CD4-positive, alpha-beta T cell (primary cell): ENCODE results near the gene CPN2. TPM values are rescaled to one million over a fixed set of nuclear protein-coding genes. Genes with fewer than 3 reads are reported as not detected.

Experiments
- ATAC-seq: fragments of 200-7000 bp; cut with Tn5 transposase; one replicate; pipeline ENCODE4 v1.10.0; 2022; ENCODE audit warnings: mild to moderate bottlenecking; ENCODE audit not compliant: poor library complexity
- CTCF ChIA-PET: fragments of 350-600 bp; sonication (Branson Sonifier 250); formaldehyde crosslinking; loops from one replicate; lab custom pipeline; 2021; ENCODE audit warnings: antibody characterized with exemption, inconsistent platforms; lab: Charles Lee
- POLR2A ChIA-PET: fragments of 350-600 bp; sonication (Branson Sonifier 250); formaldehyde crosslinking; loops from one replicate; lab custom pipeline; 2021; ENCODE audit warnings: antibody characterized with exemption, inconsistent platforms; lab: Charles Lee
- DNase-seq, 14 experiments: peaks; one replicate each; pipeline ENCODE4 v3.0.0-alpha.2; 2013 to 2020; ENCODE audit warnings: mixed read lengths in 2 of 14
- H3K27ac ChIP-seq, 2 donors: one replicate each; pipeline versions ENCODE4 v1.5.1 to v1.7.0; 2013; ENCODE audit warnings: low read length in 2 of 2, low read depth in 1 of 2, mild to moderate bottlenecking in 1 of 2
- H3K27me3 ChIP-seq, 2 experiments: 1 replicate in 1 of 2; 2 replicates in 1 of 2; pipeline versions ENCODE4 v1.6.1 to v1.7.0; 2013; ENCODE audit warnings: low read length in 2 of 2, control low read depth in 1 of 2, mild to moderate bottlenecking in 1 of 2, moderate library complexity in 1 of 2; ENCODE audit not compliant: insufficient read depth in 2 of 2, control insufficient read depth in 1 of 2
- H3K36me3 ChIP-seq: one replicate; pipeline ENCODE4 v1.6.1; 2013; ENCODE audit warnings: low read length, control low read depth; ENCODE audit not compliant: insufficient read depth
- H3K4me1 ChIP-seq: one replicate; pipeline ENCODE4 v1.6.1; 2013; ENCODE audit warnings: low read length, control low read depth; ENCODE audit not compliant: insufficient read depth
- H3K4me3 ChIP-seq: one replicate; pipeline ENCODE4 v1.5.1; 2013; ENCODE audit warnings: mild to moderate bottlenecking, low read length, moderate library complexity
- H3K9me3 ChIP-seq, 2 experiments: 1 replicate in 1 of 2; 2 replicates in 1 of 2; pipeline versions ENCODE4 v1.6.1 to v1.7.0; 2013; ENCODE audit warnings: low read length in 2 of 2, mild to moderate bottlenecking in 2 of 2, control low read depth in 1 of 2, moderate library complexity in 1 of 2; ENCODE audit not compliant: control insufficient read depth in 1 of 2, insufficient read depth in 1 of 2
- H3K27ac Mint-ChIP-seq: one replicate; pipeline ENCODE4 v1.8.0; 2020; ENCODE audit warnings: mixed read lengths
- H3K27me3 Mint-ChIP-seq: one replicate; pipeline ENCODE4 v1.8.0; 2021; ENCODE audit warnings: mixed read lengths
- H3K36me3 Mint-ChIP-seq: one replicate; pipeline ENCODE4 v1.8.0; 2021; ENCODE audit warnings: low read depth, mixed read lengths
- H3K4me1 Mint-ChIP-seq: one replicate; pipeline ENCODE4 v1.8.0; 2021; ENCODE audit warnings: low read depth, mixed read lengths
- H3K4me3 Mint-ChIP-seq: one replicate; pipeline ENCODE4 v1.8.0; 2020; ENCODE audit warnings: mild to moderate bottlenecking, mixed read lengths
- H3K9me3 Mint-ChIP-seq: one replicate; pipeline ENCODE4 v1.8.0; 2020; ENCODE audit warnings: mixed read lengths
- CTCF ChIP-seq: fragments of 200-600 bp; IDR thresholded peaks from one replicate; pipeline ENCODE4 v1.8.0; 2022; ENCODE audit warnings: antibody characterized with exemption, mild to moderate bottlenecking
- intact Hi-C, 2 experiments: fragments of 100-400 bp; cut with DNase I in 1 of 2; cut with micrococcal nuclease in 1 of 2; formaldehyde crosslinking; loops; one replicate each; pipeline versions ENCODE4 v1.15.1 to v1.9.0; 2023 to 2025; cut with DNase I, micrococcal nuclease
- total RNA-seq, 174 experiments: library from RNA in 2 of 174; stranded (reverse) in 2 of 174; gene quantifications; one replicate each; pipeline ENCODE4 v1.2.3 and lab custom pipeline; 2021 to 2026

The CPN2 gene
- total RNA-seq, 2 experiments from 2014 or later, result not detected

- ATAC-seq (no peak), DNase-seq (no peak)
- H3K27me3 Mint-ChIP-seq, result peaks cover 18% of the 10 kb centered on the region
- no peaks in the 10 kb centered on the region for H3K4me1 Mint-ChIP-seq
- no peak overlapping the region for H3K27ac Mint-ChIP-seq
- Histone ChIP-seq H3K27me3 (no peaks in the 10 kb centered on the region), H3K36me3 (no peaks in the 10 kb centered on the region), H3K4me3 (no peak overlapping the region), H3K27ac (no peak overlapping the region), H3K9me3 (no peaks in the 10 kb centered on the region), H3K4me1 (no peaks in the 10 kb centered on the region)
- no peak for TF ChIP-seq CTCF
- ChIA-PET CTCF (no interaction called here), POLR2A (no interaction called here)
- intact Hi-C loops, result loop anchor here in 1 of 2 experiments (10.0 kb wide), 1 partner anchor 1876 kb away; no protein-coding TSS in a partner anchor
- no peak overlapping the region for H3K4me3 Mint-ChIP-seq
- no peaks in the 10 kb centered on the region for H3K9me3 Mint-ChIP-seq
- H3K36me3 Mint-ChIP-seq, result no peaks in the 10 kb centered on the region
Observed at GRCh38 chr3:194340757-194341400, 10.2 kb downstream of the CPN2 start.

- POLR2A ChIA-PET, result no interaction called here
- Mint-ChIP-seq H3K9me3 (no peaks in the 10 kb centered on the region), H3K4me1 (no peaks in the 10 kb centered on the region), H3K4me3 (no peak overlapping the region), H3K36me3 (no peaks in the 10 kb centered on the region), H3K27ac (no peak overlapping the region), H3K27me3 (peaks cover 18% of the 10 kb centered on the region)
- DNase-seq, result no peak
- Histone ChIP-seq H3K27ac (no peak overlapping the region), H3K4me3 (no peak overlapping the region), H3K4me1 (no peaks in the 10 kb centered on the region), H3K27me3 (no peaks in the 10 kb centered on the region), H3K36me3 (no peaks in the 10 kb centered on the region), H3K9me3 (no peaks in the 10 kb centered on the region)
- CTCF ChIA-PET, result no interaction called here
- TF ChIP-seq CTCF, result no peak
- intact Hi-C loops, result loop anchor here in 1 of 2 experiments (10.0 kb wide), 1 partner anchor 1875 kb away; no protein-coding TSS in a partner anchor
- ATAC-seq, result no peak
Observed at GRCh38 chr3:194339840-194340239, 11.3 kb downstream of the CPN2 start.

GRCh38 chr3:194339356-194339755, 11.8 kb downstream of the CPN2 start:
- intact Hi-C loops, result no loop called here
- no peak overlapping the region for H3K27ac ChIP-seq

More at GRCh38 chr3:194339356-194339755, 11.8 kb downstream of the CPN2 start:
- no peaks in the 10 kb centered on the region for H3K36me3 ChIP-seq
- no peaks in the 10 kb centered on the region for H3K4me1 ChIP-seq
- no peak for DNase-seq
- no peak for ATAC-seq
- POLR2A ChIA-PET, result no interaction called here
- no peaks in the 10 kb centered on the region for H3K27me3 ChIP-seq
- H3K9me3 Mint-ChIP-seq, result no peaks in the 10 kb centered on the region
- H3K4me3 ChIP-seq, result no peak overlapping the region
- H3K36me3 Mint-ChIP-seq, result no peaks in the 10 kb centered on the region
- no peaks in the 10 kb centered on the region for H3K9me3 ChIP-seq
- no peak for TF ChIP-seq CTCF
- H3K27ac Mint-ChIP-seq, result no peak overlapping the region
- H3K4me3 Mint-ChIP-seq, result no peak overlapping the region
- CTCF ChIA-PET, result no interaction called here
- H3K27me3 Mint-ChIP-seq, result peaks cover 19% of the 10 kb centered on the region
- no peaks in the 10 kb centered on the region for H3K4me1 Mint-ChIP-seq
